Adrenal gland (tissue), 19 donors: ENCODE results near the gene RAPGEF4. TPM values are rescaled to one million over a fixed set of nuclear protein-coding genes. Genes with fewer than 3 reads are reported as not detected.

Source experiments
- DNase-seq, 7 donors: peaks; one replicate each; pipeline ENCODE4 v3.0.0-alpha.2; 2019 to 2020
- H3K27ac ChIP-seq, 5 donors: fragments of 200-600 bp; sonication (generic) in 4 of 5; 1 replicate in 3 of 5; 2 replicates in 2 of 5; pipeline versions ENCODE4 v1.5.1 to v1.8.0; 2016 to 2020; ENCODE audit warnings: mild to moderate bottlenecking in 1 of 5
- H3K27me3 ChIP-seq: fragments of 200-600 bp; 2 replicates; pipeline ENCODE4 v1.8.0; 2021
- H3K36me3 ChIP-seq, 2 donors: fragments of 200-600 bp; replicated peaks in 1 of 2; 1 replicate in 1 of 2; 2 replicates in 1 of 2; pipeline versions ENCODE4 v1.5.1 to v1.8.0; 2018 to 2022
- H3K4me1 ChIP-seq, 2 donors: fragments of 200-600 bp; replicated peaks in 1 of 2; 1 replicate in 1 of 2; 2 replicates in 1 of 2; pipeline versions ENCODE4 v1.5.1 to v1.8.0; 2018 to 2021
- H3K4me3 ChIP-seq, 4 donors: fragments of 200-600 bp; sonication (generic) in 3 of 4; one replicate each; pipeline ENCODE4 v1.5.1; 2016 to 2018
- H3K9me3 ChIP-seq, 3 donors: fragments of 200-600 bp; sonication (generic) in 1 of 3; replicated peaks in 1 of 3; 1 replicate in 2 of 3; 2 replicates in 1 of 3; pipeline versions ENCODE4 v1.5.1 to v1.8.0; 2016 to 2021
- POLR2A ChIP-seq, 2 donors: fragments of 450-650 bp; IDR thresholded peaks; one replicate each; pipeline ENCODE4 v1.6.1; 2017; ENCODE audit warnings: antibody characterized with exemption in 2 of 2, mild to moderate bottlenecking in 2 of 2, moderate library complexity in 1 of 2
- WGBS, 4 donors: extraction: QIAGEN DNeasy Blood & Tissue Kit in 2 of 4; methylation state at CpG; one replicate each; pipeline versions ENCODE4 v1.1.5 to v1.1.7; 2013 to 2017; 5-methylcytosine and 5-hydroxymethylcytosine counted together
- intact Hi-C, 2 donors: fragments of 100-400 bp; cut with DNase I; formaldehyde crosslinking; loops; one replicate each; pipeline versions ENCODE4 v1.14.1 to v1.15.0; 2022 to 2023
- long read RNA-seq, 10 donors: library from polyadenylated mRNA in 3 of 10; unstranded in 2 of 10; stranded (forward) in 1 of 10; transcript quantifications; one replicate each; pipeline ENCODE4 v2.0.0 and lab custom pipeline, GENCODE V29; 2021 to 2026
- polyA plus RNA-seq, 3 donors: library from polyadenylated mRNA; stranded (reverse); fragments of 200-250 nt in 2 of 3; fragments of 350-450 nt in 1 of 3; fragmentation: Illumina TruSeq in 1 of 3; extraction: RNeasy Lipid Tissue Mini Kit (QIAGEN cat#74804) in 1 of 3; gene quantifications; one replicate each; pipeline ENCODE4 v1.2.3, GENCODE V29; 2013 to 2014
- total RNA-seq, 9 donors: library from RNA; depleted of rRNA in 4 of 9; stranded (reverse); fragments of >200 nt in 4 of 9; fragments of 120-200 nt in 1 of 9; fragmentation: NEBNext Ultra II Directional in 1 of 9; extraction: Animal tissue kit (Norgen Biotek cat#: 25700) in 1 of 9; gene quantifications; one replicate each; pipeline versions ENCODE4 v1.1.0 to v1.2.4, GENCODE V29; 2013 to 2023
- TF ChIP-seq, protein P1 (sequence below), 6 experiments: fragments of 450-650 bp in 4 of 6; fragments of 200-600 bp in 2 of 6; sonication (generic) in 1 of 6; IDR thresholded peaks; 1 replicate in 5 of 6; 2 replicates in 1 of 6; pipeline versions ENCODE4 v1.5.1 to v1.8.0; 2016 to 2021; ENCODE audit warnings: antibody characterized with exemption in 6 of 6, mild to moderate bottlenecking in 2 of 6, moderate library complexity in 1 of 6
- donor health status: healthy with polysubstance abuse.
- donor health status: Bipolar disorder and iron deficiency.
- donor health status: DM: yes; HTN: yes; CAD: no.
- donor health status: DM: no; HTN: no; CAD: no.
- donor health status: DM: no; HTN: no; CAD: no.
- donor health status: DM: yes; HTN: yes; CAD: no.

RAPGEF4 gene
- total RNA-seq = 100 to 1,000 TPM in 6 of 9 donors, 10 to 100 TPM in 3; 41.6 to 288 (median 162) TPM
- polyA plus RNA-seq = 10 to 100 TPM; 24.8 to 81.5 (median 60.3) TPM
- long read RNA-seq, donor 1 = 0 reads
- long read RNA-seq, donor 2 = 0 reads
- long read RNA-seq, donor 3, partial matches to known transcripts = 0 of 1 reads
- long read RNA-seq, donor 3, other reads (novel, unspliced or antisense) = 0 of 1 reads
- long read RNA-seq, donor 4, partial matches to known transcripts = 2 of 31 reads
- long read RNA-seq, donor 4, other reads (novel, unspliced or antisense) = 28 of 31 reads
- long read RNA-seq, donor 5, full-length matches to known transcripts = 154 of 434 reads
- long read RNA-seq, donor 5, partial matches to known transcripts = 39 of 434 reads
- long read RNA-seq, donor 5, other reads (novel, unspliced or antisense) = 241 of 434 reads
- long read RNA-seq, donor 6, partial matches to known transcripts = 7 of 29 reads
- long read RNA-seq, donor 6, other reads (novel, unspliced or antisense) = 18 of 29 reads
- long read RNA-seq, donor 7 = 0 reads
- long read RNA-seq, donor 8 = 0 reads
- long read RNA-seq, donor 9, partial matches to known transcripts = 5 of 5 reads
- long read RNA-seq, donor 9, other reads (novel, unspliced or antisense) = 0 of 5 reads
- long read RNA-seq, donor 10 = 0 reads

DNA sequence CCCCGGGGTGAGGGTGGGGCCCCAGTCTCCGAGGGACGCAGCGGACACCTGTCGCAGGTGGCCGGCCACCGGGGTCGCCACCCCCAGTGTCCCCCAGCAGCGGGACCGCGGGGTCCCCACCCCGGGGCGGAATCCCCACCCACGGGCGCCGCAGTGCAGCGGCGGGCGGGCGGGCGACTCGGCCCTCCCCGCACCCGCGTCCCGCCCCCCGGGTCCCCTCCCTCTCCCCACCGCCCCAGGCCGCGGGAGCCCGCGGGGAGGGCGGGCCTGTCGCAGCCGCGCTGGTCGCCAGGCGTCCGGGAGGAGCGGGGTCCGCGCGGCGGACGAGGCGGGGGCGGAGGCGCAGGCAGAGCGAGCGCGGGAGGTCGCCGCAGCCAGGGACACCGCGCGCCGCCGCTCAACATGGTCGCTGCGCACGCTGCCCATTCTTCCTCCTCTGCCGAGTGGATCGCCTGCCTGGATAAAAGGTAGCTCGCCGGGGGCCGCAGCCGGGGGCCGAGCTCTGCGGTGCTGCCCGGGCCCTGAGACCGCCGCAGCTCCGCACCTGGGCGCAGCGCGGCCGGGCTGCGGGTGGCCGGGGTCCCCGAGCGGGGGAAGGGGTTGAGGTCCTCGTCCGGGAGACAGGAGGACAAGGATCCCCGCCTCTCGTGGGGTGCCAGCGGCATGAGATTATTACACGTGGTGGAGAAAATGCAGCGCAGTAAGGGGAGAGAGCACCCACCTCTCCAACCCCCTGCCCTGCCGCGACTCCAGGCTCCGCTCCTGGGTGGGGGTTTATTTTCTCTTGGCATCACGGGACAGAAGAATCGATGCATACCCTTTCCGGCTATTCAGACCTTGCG lies at the start of gene RAPGEF4:
Gene RAPGEF4, plus strand, starts transcription at position 264 of the 842 bp plus-strand sequence. Its CDS starts 139 bp downstream, at position 403.
- intact Hi-C loops = no loop called here
- no peak within 1 kb of the TSS for H3K27ac ChIP-seq
- H3K4me3 ChIP-seq = peak within 1 kb of the TSS in 2 of 4 donors; percentile 9 to 63
- WGBS, 4 donors = 0 to 3% (median 1%) methylated on average over 5 to 95 of the region's 95 CpGs
- no peak for TF ChIP-seq POLR2A (IDR thresholded peaks at IDR 0.05)
- TF ChIP-seq, protein P1, sequence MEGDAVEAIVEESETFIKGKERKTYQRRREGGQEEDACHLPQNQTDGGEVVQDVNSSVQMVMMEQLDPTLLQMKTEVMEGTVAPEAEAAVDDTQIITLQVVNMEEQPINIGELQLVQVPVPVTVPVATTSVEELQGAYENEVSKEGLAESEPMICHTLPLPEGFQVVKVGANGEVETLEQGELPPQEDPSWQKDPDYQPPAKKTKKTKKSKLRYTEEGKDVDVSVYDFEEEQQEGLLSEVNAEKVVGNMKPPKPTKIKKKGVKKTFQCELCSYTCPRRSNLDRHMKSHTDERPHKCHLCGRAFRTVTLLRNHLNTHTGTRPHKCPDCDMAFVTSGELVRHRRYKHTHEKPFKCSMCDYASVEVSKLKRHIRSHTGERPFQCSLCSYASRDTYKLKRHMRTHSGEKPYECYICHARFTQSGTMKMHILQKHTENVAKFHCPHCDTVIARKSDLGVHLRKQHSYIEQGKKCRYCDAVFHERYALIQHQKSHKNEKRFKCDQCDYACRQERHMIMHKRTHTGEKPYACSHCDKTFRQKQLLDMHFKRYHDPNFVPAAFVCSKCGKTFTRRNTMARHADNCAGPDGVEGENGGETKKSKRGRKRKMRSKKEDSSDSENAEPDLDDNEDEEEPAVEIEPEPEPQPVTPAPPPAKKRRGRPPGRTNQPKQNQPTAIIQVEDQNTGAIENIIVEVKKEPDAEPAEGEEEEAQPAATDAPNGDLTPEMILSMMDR (IDR thresholded peaks at IDR 0.05) = no peak
- peaks cover 19% of the 10 kb centered on the region for H3K27me3 ChIP-seq
- no peaks in the 10 kb centered on the region for H3K9me3 ChIP-seq
- H3K36me3 ChIP-seq = no peaks in the 10 kb centered on the region
- peaks cover 11 to 14% of the 10 kb centered on the region in 2 donors for H3K4me1 ChIP-seq
- peak in 1 of 7 donors; percentile 2 for DNase-seq

DNA sequence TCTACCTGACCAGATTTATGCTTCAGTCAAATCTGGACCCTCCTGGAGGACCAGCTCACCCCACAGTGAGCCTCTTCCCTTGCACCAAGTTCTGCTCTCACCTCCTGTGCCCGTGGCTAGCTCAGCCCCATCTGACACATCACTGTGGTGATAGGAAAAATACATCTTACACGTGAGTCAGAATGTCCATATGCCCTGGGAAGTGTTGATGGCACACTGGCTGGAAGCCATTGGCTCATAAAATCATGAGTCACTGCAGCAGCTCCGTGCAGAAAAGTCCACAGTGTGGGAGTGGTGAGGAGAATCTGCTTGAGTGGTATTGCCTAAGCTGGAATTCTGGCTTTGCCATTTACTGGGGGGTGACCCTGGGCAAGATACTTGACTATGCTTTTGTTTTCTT lies 42.6 kb upstream of the RAPGEF4 start:
- DNase-seq = peak; percentile 59 to 81 (median 74)
- Histone ChIP-seq H3K4me1 (peaks cover 0 to 6% of the 10 kb centered on the region in 2 donors), H3K36me3 (no peaks in the 10 kb centered on the region), H3K27me3 (peaks cover 5% of the 10 kb centered on the region), H3K4me3 (no peak overlapping the region), H3K9me3 (no peaks in the 10 kb centered on the region), H3K27ac (no peak overlapping the region)
- intact Hi-C loops = no loop called here
- WGBS, 4 donors = 9 to 37% (median 20%) methylated on average over 2 to 3 of the region's 3 CpGs
- TF ChIP-seq, protein P1 (IDR thresholded peaks at IDR 0.05) = no peak
- TF ChIP-seq POLR2A (IDR thresholded peaks at IDR 0.05) = no peak

DNA sequence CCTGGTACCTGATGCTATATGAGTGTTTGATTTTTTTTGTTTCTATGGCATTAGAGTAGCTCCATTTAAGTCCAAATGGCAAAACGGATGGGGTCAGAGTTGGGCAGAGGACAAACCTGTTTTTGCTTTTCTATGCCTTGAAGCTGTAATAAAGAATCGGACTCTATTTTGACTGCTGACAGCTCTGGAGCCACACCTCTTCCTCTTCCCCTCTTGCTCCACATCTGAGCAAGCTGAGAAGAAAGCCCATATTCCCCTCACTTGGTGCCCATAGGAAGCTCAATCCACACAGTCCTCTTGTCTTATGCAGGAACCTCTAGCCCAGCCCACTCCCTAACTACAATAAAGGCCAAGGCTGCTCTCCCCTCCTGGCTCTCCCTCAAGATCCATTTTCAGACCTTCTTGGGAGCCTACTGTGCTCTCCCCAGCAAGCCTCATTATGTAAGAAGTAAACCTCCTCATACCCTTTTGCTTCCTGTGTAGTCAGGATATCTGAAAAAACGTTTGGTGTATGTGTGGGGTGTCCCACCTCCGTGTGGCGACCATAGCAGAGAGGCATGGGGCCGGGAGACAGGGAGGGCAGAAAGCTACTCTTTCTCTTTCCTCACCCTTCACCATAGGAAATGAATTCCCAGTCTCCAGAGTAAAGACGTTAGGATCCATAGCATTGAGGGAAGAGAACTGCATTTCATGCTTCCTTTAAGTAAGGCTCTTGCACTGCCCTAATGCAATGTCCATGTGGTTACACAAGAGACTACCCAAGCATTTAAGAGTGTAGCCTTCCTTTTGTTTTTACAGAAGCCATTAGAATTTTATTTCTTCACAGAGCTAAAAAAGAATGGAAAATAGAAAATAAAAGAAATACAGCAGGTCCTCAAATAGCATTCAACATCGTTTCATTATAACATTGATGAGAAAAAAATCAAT lies 41.9 kb upstream of the RAPGEF4 start:
- Histone ChIP-seq H3K4me3 (no peak overlapping the region), H3K27ac (no peak overlapping the region), H3K9me3 (no peaks in the 10 kb centered on the region), H3K27me3 (peaks cover 5% of the 10 kb centered on the region), H3K36me3 (no peaks in the 10 kb centered on the region), H3K4me1 (peaks cover 0 to 6% of the 10 kb centered on the region in 2 donors)
- intact Hi-C loops = no loop called here
- WGBS, 4 donors = 64 to 66% (median 65%) methylated on average over 8 of the region's 8 CpGs
- DNase-seq = no peak
- TF ChIP-seq, protein P1 (IDR thresholded peaks at IDR 0.05) = no peak
- no peak for TF ChIP-seq POLR2A (IDR thresholded peaks at IDR 0.05)
